Hepatocyte (in vitro differentiated cells): ENCODE data around the gene ZNF492.

Experiments
- CTCF ChIP-seq: fragments of 200-600 bp; sonication (generic); IDR thresholded peaks from 2 replicates; pipeline ENCODE4 v1.5.1; 2016; ENCODE audit warnings: antibody characterized with exemption, mild to moderate bottlenecking; ENCODE audit not compliant: poor library complexity
- EZH2phosphoT487 ChIP-seq: fragments of 200-600 bp; sonication (generic); IDR thresholded peaks from one replicate; pipeline ENCODE4 v1.6.1; 2018; ENCODE audit warnings: antibody characterized with exemption, mild to moderate bottlenecking, low read depth, moderate library complexity; ENCODE audit not compliant: unreplicated experiment, severe bottlenecking

DNA sequence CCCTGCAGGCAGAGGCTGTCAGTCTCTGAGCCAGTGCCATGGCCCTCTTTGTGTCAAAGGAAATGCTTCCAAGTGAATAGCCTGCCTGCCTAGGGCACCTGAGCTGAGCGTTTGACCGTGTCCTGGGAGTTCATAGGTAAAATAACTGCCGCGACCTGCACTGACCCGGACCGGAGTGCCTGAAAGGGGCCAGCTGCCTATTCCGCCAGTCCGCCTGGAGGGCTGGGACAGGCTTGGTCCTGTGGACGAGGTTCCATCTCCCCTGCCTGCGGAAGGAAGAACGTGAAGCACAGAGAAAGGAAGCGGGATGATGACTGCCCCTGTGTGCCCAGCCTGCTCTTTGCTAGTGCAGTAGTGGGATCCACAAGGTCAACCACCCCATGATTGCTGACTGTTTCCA, 17.5 kb upstream of the ZNF492 start:
- no peak for TF ChIP-seq CTCF
- TF ChIP-seq EZH2phosphoT487: no peak
